OCI-LY3 (cell line): ENCODE results near the gene POU2AF1.

ENCODE experiments used
- CTCF ChIP-seq: fragments of 200-600, 300-600 bp; sonication (generic); IDR thresholded peaks from 2 replicates; pipeline ENCODE4 v1.5.1; 2014; ENCODE audit warnings: antibody characterized with exemption, low read length, low read depth
- EZH2phosphoT487 ChIP-seq: fragments of 200-600 bp; shearing (Covaris generic); IDR thresholded peaks from 2 replicates; pipeline ENCODE4 v1.6.1; 2018; ENCODE audit warnings: antibody characterized with exemption, mixed run types, low read depth

GRCh38 chr11:111384494-111384893 lies 5.4 kb upstream of the POU2AF1 start:
- no peak for TF ChIP-seq CTCF
- TF ChIP-seq EZH2phosphoT487 = no peak
